GM18868 (cell line): Measurements from ENCODE around the gene MOB3B.
"Not testable (repeated sequence)": the region's sequence is repeated elsewhere in the genome, so short reads cannot be mapped to it uniquely, and the experiment has no call there.

Source experiments
- ATAC-seq: cut with Tn5 transposase; IDR thresholded peaks from one replicate; pipeline ENCODE4 v1.9.1; 2021; ENCODE audit warnings: mild to moderate bottlenecking, moderate library complexity; ENCODE audit not compliant: unreplicated experiment

The MOB3B gene

GRCh38 chr9:27426511-27427271, 102.9 kb downstream of the MOB3B start:
- no peak for ATAC-seq

- no peak for ATAC-seq
Measured at GRCh38 chr9:27425827-27426510, 103.6 kb downstream of the MOB3B start.

GRCh38 chr9:27423915-27424710, 105.5 kb downstream of the MOB3B start:
- no peak for ATAC-seq

- no peak for ATAC-seq
Measured at GRCh38 chr9:27422279-27422834, 107.3 kb downstream of the MOB3B start.

GRCh38 chr9:27421577-27421976, 108.0 kb downstream of the MOB3B start:
- ATAC-seq, result no peak

GRCh38 chr9:27419558-27419957, 110.1 kb downstream of the MOB3B start:
- not testable (repeated sequence) for ATAC-seq

- no peak for ATAC-seq
Measured at GRCh38 chr9:27414220-27414761, 115.3 kb downstream of the MOB3B start.

- no peak for ATAC-seq
Measured at GRCh38 chr9:27413511-27414219, 115.9 kb downstream of the MOB3B start.

GRCh38 chr9:27412963-27413362, 116.7 kb downstream of the MOB3B start:
- no peak for ATAC-seq

- no peak for ATAC-seq
Measured at GRCh38 chr9:27412081-27412480, 117.5 kb downstream of the MOB3B start.

- ATAC-seq, result no peak
Measured at GRCh38 chr9:27408482-27408881, 121.1 kb downstream of the MOB3B start.

GRCh38 chr9:27408001-27408400, 121.6 kb downstream of the MOB3B start:
- ATAC-seq, result no peak

GRCh38 chr9:27407491-27407890, 122.1 kb downstream of the MOB3B start:
- ATAC-seq, result no peak

GRCh38 chr9:27404661-27405060, 125.0 kb downstream of the MOB3B start:
- ATAC-seq, result no peak

- no peak for ATAC-seq
Measured at GRCh38 chr9:27402626-27403025, 127.0 kb downstream of the MOB3B start.

GRCh38 chr9:27400334-27400880, 129.2 kb downstream of the MOB3B start:
- no peak for ATAC-seq

- ATAC-seq, result no peak
Measured at GRCh38 chr9:27398982-27399653, 130.5 kb downstream of the MOB3B start.

GRCh38 chr9:27396495-27396894, 133.1 kb downstream of the MOB3B start:
- ATAC-seq, result no peak

GRCh38 chr9:27395484-27395921, 134.1 kb downstream of the MOB3B start:
- ATAC-seq, result no peak

GRCh38 chr9:27394826-27395201, 134.8 kb downstream of the MOB3B start:
- ATAC-seq, result no peak
